ENCODE measurements around the gene LRRC75A.
"Not testable (repeated sequence)": the region's sequence is repeated elsewhere in the genome, so short reads cannot be mapped to it uniquely, and the experiment has no call there.

Gene LRRC75A

GRCh38 chr17:16449121-16449570 is 42.8 kb downstream of the LRRC75A start:
- no peak for DNase-seq (ENCODE audit: low spot score)

DNA sequence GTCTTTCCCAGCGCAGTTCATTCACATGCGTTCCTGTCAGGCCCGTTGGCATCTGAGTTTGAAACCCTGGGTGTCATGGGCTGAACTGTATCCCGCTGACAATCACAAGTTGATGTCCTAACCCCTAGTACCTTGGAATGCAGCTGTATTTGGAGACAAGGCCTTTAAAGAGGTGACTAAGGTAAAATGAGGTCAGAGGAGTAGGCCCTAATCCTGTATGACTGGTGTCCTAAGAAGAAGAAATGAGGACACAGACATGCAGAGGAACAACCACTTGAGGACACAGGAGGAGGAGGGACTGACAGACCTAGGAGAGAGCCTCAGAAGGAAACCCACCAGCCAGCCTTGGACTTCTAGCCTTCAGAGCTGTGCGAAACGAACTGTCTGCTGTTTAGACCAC is 43.5 kb downstream of the LRRC75A start:
- no peak for DNase-seq (ENCODE audit: low spot score)

GRCh38 chr17:16447676-16448075 is 44.3 kb downstream of the LRRC75A start:
- DNase-seq (ENCODE audit: low spot score) = no peak

- DNase-seq (ENCODE audit: low spot score) = no peak
Observed at GRCh38 chr17:16446338-16446983, 45.5 kb downstream of the LRRC75A start.

GRCh38 chr17:16444258-16444886 is 47.6 kb downstream of the LRRC75A start:
- no peak for DNase-seq (ENCODE audit: low spot score)

- no peak for DNase-seq (ENCODE audit: low spot score)
Observed at GRCh38 chr17:16443511-16444257, 48.3 kb downstream of the LRRC75A start.

DNA sequence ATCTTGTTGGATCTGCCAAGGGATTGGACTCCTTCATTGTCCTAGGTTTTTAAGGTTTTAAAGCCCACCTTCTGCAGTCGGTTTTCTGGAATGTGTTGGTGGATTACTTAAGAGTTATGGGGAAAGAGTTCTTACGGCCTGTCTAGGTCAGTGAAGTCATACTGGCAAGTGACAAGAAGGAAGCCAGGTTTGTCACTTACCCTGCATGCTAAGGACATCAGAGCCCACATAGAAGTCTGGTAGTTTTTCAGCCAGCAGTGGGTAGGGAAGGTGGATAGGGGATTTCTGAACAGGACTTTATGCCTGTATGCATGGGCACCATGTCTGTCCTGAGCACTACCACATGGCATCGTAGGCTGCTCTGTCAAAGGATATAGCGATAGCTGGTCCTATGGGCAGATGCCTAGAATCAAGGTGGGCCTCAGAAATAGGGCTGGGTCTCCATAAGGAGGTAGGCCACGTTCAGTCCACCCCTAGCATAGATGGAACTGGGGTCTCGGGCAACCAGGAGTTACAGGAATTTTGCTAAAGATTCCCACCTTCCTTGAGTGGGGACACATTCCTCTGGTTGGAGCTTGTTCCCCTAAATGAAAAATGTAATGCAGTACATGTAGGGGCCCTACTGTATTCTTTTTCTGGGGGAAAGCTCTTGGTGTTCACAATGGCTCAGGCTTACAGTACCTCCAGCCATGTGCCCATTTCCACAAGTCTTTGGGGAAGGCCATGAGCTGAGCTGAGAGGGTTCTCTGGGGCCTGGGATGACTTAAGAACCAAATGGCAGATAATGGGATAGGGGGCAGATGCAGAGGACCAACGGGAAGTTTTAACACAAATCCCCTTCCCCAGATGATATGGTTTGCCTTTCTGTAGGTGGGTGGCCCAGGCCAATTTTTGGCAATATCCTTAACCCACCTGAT is 49.1 kb downstream of the LRRC75A start:
- no peak for DNase-seq (ENCODE audit: low spot score)

DNA sequence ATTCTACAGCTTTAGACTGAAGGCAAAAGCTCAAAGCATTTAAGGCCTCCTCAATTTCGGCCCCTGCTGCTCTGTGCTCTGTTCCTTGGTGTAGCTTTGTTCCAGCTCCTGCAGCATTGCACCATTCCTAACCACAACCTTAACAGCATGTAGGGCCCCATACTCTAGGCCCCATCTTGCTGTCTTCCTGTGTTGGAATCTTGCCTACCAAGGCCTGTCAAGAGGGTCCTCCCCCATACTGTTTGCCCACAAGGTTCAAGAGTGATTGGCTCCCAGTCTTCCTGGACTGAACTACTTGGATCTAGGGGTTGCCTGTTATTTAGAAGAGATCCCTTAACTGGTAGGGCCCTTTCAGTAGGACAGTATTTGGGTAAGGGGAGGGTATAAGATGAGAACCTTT is 49.9 kb downstream of the LRRC75A start:
- DNase-seq (ENCODE audit: low spot score) = no peak

DNA sequence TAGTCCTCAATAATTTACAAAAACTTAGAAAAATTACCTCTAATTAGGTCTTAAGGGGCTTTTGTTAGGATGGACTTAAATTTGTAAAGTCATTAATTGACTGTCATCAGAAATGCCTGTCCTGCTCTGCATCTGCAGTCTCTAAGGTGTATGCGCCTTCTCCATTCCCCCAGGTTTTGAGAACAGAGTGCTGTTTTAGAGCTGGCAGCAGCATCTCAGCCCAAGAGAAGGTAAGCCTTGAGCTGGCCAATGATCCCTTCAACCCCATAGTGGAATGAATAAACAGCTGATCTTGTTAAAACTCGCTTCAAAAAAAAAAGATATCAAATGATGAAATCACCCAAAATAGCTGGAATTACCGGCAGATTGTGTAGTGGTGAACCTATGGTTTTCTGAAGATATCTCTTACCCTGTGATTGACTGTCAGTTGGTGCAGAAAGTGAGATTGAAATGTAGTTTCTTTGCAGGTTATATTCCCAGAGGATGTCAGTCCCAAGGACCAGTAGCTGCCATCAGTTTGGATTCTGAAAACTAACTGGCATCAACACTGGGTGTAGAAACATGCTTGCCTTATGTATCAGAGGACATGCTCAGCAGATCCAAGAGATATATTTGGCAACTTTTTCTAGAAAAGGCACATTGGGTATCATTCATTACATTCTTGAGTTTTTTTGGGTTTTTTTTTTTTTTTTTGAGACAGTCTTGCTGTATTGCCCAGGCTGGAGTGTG is 50.9 kb downstream of the LRRC75A start:
- no peak for DNase-seq (ENCODE audit: low spot score)

- not testable (repeated sequence) for DNase-seq (ENCODE audit: low spot score)
Observed at GRCh38 chr17:16440354-16440753, 51.6 kb downstream of the LRRC75A start.

DNA sequence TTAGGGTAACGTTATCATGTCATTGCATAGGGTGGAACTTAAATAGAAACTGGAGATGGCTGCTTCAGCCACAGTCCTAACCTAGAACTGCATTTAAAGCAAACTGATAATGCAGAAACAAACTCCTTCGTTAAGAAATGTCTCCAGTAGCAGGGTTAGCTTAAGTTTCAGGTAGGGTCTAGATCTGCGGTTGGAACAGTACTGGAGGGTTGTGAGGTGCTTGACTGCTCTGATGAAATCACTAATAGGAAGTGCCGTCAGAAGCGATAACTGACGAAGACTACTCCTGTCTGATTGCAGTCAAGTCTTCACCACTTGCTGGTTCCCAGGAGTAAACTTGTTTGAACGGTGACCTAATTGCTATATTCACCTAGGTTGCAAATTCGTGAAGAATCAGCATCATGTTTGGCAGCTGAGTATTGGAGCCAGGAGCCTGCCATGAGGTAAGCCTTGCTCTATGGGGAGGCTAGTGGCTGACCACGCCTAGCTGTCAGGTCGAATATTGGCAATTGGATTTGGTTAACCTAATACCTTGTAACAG is 52.1 kb downstream of the LRRC75A start:
- peak; percentile 72 for DNase-seq (ENCODE audit: low spot score)

GRCh38 chr17:16439303-16439791 is 52.6 kb downstream of the LRRC75A start:
- DNase-seq (ENCODE audit: low spot score) = no peak

DNA sequence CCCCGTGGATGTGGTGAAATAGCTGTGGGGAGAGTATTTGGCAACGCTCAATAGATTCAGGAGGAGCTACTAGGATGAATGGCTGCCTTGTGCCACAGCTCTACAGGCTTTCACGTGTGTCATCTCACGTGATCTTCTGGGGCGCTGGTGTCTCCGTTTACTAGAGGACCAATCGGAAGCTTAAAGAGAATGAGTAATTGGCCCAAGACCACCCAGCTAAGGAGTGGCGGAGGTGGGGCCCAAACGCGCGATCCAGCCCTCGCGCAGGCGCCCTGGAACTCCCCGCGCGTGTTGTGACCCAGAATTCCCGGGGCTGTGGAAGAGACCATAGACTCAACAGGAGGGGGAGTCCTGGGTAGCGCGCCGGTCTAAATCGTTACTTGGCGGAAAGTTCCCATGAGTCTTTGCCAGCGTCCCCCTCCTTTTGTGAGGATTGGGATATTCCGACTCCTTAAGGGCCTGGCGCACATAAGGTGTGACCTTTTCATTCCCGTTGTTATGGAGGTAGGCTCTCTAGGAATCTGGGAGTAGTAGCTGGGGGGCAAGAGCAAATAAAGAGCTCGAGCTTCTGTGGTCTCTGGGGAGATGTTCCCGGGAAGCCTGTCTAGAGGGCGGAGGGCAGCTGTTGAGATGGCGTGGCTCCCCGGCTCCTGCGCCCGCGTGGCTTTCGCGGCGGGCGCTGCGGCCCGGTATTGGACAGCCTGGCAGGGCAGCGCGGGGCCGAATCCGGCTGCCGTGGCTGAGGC is 53.3 kb downstream of the LRRC75A start:
- DNase-seq (ENCODE audit: low spot score) = peak; percentile 98

DNA sequence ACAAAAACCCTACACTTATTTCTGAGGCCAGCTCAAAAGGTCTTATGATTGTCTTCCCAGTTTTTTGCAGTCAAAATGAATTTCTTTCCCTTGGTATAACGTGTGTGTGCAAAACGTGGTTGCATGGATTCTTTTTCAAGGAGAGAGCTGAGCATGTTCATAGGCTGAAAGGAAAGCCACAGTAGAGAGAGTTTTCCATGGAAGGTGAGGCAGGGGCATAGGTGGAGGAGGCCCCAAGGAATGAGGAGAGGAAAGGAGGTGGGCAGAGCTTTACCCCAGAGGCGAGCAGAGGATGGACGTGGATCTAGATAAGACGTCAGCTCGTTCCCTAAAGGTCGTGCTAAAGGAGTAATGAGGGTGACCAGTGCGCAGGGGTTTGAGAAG is 53.8 kb downstream of the LRRC75A start:
- no peak for DNase-seq (ENCODE audit: low spot score)

DNA sequence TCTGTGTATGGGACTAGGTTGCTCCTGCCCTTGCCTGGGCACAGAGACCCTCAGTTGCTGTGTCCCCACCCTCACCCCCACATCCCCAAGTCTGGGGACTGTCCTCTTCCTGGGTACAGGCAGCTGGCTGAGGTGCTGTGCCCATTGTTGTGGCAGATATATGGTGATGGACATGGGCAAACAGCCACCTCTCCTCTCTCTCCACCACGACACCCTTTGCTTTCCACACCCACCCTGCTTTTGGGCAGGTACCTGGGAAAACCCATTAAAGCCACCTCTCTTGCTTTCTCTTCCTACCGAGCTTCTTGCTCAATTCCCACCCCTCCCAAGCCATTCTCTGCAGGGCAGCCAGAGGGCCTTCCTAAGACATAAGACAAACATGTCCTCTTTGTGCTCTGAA is 54.9 kb downstream of the LRRC75A start:
- DNase-seq (ENCODE audit: low spot score) = no peak

DNA sequence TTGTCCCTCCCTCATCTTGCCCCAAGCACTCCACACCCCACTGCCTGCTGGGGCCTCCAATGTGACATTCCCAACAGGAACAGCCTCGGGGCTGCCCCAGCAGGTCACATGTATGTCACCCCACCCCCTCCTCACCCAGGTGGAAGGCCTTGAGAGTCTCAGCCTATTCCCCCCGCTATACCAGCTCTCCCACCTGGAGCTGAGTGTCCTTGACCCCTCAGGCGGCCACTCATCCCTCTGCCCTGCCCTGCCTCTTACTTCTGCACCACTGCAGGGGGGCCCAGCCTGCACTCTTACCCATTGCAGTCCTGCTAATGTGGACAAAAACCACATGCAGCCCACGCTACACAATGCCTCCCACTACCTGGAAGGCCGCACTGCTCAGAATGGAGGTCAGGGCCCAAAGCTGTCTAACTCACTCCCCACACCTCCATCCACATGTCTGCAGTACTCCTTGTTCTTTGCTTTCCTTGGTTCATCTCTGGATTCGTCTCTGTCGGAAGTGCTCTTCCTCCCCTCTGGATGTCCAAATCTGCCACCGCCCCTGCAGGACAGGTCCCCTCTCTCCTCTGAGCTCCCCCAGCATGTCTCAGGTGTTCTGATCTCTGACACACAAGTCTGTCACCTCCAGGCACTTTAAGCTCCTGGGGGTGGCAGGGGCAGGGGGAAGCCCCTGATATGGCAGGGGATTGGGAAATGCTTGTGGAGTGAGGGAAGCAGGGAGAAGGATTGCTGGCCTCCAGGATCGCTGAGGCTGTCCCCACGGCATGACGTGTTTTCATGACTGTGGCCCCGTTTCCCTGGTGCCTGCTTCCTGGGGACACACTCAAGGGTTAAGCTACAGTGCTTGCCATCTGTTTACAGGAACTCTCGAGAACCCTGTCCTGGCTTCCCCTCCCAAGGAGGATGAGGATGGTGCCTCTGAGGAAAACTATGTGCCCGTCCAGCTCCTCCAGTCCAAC is 55.8 kb downstream of the LRRC75A start:
- DNase-seq (ENCODE audit: low spot score) = no peak

DNA sequence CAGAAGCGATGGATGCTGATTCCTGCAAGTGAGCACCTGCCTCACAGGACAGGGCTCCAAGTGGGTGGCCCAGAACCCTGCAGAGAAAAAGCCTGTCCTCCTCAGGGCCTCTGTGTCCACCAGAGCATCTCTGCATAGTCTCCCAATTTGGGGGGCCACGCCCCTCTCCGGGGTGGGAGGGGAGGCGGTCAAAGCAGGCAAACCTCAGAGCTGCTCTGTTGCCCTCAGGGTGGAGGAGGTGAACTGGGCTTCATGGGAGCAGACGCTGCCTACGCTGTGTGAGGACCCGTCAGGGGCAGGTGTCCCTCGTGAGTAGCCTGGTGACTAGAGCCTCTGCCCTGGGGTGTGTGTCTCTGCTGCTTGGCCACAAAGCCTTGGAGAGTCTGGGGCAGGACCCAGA is 57.3 kb downstream of the LRRC75A start:
- no peak for DNase-seq (ENCODE audit: low spot score)

DNA sequence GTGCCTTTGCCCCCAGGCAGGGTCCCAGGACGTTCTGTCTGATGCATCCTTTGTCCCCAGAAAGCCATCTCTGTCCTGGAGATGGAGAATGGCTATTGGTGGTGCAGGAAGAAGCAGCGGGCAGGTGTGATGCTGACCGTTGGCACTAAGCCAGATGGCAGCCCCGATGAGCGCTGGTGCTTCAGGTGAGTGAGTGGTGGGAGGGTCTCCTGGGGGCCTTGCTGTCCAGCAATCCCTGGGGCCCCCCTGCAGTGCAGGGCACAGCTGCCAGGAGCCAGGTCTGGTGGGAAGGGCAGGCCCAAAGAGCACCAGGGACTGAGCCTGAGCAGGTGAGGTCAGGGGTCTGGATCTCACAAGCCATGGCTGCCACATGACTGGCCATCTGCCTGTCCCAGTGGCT is 58.5 kb downstream of the LRRC75A start:
- no peak for DNase-seq (ENCODE audit: low spot score)

DNA sequence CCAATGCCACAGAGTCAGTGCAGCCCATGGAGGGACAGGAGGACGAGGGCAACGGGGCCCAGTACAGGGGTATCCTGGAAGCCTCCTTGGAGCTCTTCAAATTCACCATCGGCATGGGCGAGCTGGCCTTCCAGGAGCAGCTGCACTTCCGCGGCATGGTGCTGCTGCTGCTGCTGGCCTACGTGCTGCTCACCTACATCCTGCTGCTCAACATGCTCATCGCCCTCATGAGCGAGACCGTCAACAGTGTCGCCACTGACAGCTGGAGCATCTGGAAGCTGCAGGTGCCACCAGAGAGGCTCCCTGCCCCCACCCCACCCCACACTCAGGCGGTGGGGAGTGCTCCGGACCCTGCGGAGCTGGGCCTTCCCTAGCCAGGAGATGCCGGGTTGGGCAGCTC is 60.0 kb downstream of the LRRC75A start:
- DNase-seq (ENCODE audit: low spot score) = no peak

All from hematopoietic multipotent progenitor cell treated with erythropoietin and hydrocortisone succinate and interleukin-3 and kit ligand, for 17 days (in vitro differentiated cells).